Activated CD4-positive, alpha-beta T cell treated with anti-CD3 and anti-CD28 coated beads for 48 hours (primary cell): ENCODE results near the gene KIAA1328.

Source experiments
- DNase-seq: peaks from one replicate; pipeline ENCODE4 v3.0.0-alpha.2; 2020

The KIAA1328 gene

DNA sequence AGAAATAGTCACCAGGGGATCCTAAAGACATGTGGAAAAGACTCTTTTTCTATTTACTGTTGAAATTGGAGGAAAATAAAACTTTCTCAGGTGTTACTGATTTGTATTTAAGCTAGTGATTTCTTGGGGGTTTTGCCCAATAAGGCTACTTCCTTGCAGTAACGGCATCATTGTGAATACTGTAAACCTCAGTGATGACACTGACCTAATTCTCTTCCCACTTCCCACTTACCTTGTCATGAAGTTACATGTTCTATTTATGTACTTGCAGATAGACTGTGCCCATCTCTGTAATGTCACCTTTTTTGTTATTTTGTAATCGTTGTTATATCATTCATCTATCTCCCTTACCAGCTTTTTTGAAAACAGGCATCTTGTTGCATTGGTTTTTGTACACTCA, 134.5 kb downstream of the KIAA1328 start:
- no peak for DNase-seq

DNA sequence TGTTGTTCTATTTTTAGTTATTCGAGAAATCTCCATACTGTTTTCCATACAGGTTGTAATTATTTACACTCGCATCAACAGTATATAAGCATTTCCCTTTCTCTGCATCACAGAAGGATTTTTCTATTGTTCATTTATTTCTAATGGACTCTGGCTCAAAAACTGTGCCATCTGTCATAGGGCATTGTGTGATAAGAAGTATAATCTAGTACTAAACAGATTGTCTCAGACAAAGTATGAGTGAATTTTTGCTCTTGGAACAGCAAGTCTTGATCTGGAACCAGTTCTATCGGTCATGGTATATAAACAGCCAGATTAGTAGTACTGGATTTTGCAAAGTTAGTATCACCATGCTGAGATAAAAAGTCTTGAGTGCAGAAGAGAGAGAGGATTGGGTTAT, 145.8 kb downstream of the KIAA1328 start:
- DNase-seq, result no peak

- DNase-seq, result no peak
Measured at GRCh38 chr18:36977121-36977520, 148.2 kb downstream of the KIAA1328 start.

GRCh38 chr18:36993068-36993467, 164.1 kb downstream of the KIAA1328 start:
- DNase-seq, result no peak

DNA sequence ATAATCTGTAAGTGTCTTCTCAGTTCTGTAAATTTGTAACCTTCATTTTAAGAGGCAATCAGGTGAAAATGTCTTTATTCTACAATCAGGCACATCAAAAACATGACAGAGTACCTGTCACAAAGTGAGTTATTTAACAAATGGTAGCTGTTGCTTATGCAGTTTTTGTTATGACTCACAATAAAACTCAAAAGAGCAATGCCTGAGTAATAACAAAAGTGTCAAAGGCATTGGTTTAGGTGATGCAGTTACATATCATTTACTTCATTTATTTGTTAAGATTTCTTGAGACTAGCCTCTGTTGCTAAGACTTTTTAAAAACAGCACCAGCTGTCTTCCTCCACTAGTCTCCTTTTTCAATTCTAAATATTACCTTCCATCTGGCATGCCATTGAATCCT, 177.8 kb downstream of the KIAA1328 start:
- no peak for DNase-seq

- no peak for DNase-seq
Measured at GRCh38 chr18:37012452-37012851, 183.5 kb downstream of the KIAA1328 start.

DNA sequence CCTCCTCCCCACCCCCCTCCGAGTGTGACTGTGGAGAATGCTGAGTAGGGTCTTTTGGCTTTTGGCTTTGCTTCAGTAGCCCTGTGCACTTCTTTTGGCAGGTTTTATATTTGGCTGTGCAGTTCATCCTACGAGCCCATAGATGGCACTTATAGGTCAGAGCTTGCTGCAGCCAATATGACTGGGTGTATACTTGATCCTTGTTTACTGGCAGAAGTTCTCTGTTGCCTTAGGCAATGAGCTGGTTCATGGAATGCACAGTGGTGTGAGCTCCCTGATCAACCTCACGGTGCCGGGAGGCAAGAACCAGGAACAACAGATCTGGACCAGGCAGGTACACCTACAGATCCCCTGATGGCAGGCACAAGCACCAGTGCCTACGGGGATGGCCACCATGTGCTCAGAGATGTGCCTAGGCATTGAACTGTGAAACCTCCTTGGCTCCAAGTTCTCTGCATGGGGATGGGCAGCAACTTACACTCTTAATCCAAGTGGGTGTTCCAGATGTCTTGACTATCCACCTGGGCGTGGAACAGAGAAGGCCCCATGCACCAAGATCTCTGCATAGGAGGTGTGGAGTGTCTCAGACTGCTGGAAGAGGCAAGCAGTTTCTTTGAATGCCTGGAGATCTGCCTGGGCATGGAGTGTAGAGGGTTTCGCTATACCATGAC, 190.4 kb downstream of the KIAA1328 start:
- DNase-seq, result no peak

DNA sequence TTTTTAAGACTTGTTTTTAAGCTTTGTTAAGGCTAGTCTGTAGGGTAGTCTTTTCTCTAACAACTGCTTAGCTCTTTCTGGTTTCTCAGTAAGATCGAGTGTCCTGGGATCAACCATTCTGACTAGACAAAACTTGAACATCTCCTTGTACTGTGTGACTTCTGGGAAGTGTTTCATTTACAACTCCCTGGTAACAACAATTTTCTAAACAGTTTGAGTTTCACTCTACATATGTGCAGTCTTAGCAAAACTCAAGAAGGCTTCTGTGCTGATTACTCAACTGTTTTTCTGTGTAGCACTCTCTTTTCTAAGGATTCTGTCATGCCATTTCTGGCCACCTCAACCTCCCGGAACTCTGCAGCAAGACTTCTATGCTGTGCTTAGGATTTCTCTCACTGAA, 204.5 kb downstream of the KIAA1328 start:
- DNase-seq, result no peak

DNA sequence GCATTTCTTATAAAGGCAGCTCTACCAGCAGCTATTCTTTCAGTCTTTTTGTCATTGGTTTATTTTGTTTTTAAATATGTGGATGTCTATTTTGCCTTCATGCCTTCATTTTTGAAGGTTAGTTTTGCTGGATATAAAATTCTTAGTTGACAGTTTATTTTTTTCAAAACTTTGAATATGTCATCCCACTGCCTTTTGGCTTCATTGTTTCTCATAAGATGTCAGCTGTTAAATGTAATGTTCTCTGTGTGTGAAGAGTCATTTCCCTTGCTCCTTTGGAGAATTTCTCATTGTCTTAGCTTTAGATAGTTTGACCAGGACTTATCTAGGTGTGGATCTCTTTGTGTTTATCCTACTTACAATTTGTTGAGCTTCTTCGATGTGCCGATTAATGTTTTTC, 213.5 kb downstream of the KIAA1328 start:
- DNase-seq, result no peak

GRCh38 chr18:37055137-37055802, 226.3 kb downstream of the KIAA1328 start:
- DNase-seq, result no peak

DNA sequence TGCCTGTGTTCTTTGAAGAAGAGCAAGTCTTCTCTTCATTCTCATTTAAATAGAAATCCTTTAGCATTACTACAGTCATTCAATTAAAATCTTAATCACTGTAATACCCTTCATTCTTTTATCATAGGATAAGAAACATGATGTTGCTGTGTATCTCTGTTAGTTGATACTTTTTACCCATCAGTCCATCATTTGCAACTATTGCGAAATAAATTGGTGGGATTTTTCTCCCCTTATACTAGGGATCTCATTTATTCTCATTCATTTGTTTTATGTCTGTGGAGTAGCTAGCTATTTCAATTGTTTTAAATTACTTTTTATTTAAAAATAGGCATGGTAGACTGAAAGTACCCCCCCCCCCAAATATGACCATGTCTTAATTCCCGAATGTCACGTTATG, 235.3 kb downstream of the KIAA1328 start:
- DNase-seq, result no peak

GRCh38 chr18:37065254-37065653, 236.3 kb downstream of the KIAA1328 start:
- DNase-seq, result no peak

- DNase-seq, result no peak
Measured at GRCh38 chr18:37084912-37085311, 256.0 kb downstream of the KIAA1328 start.

DNA sequence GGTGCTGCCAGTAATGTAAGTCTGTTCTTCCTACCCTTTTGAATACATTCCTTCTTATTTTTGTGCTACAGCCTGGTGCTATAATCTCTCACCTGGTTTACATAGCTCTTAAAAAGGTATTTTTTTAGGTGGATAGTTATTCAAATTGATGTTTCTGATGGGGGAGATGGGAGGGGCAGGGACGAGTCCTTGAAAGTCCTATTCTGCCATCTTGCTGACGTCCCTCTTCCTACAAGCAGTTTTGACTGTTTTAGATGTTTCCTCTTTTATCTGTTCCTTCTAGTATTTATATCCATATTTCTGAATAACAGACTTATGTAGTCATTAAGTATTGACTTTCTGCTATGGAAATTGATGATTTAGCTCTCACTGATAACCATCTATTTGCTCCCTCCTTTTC, 256.4 kb downstream of the KIAA1328 start:
- no peak for DNase-seq

DNA sequence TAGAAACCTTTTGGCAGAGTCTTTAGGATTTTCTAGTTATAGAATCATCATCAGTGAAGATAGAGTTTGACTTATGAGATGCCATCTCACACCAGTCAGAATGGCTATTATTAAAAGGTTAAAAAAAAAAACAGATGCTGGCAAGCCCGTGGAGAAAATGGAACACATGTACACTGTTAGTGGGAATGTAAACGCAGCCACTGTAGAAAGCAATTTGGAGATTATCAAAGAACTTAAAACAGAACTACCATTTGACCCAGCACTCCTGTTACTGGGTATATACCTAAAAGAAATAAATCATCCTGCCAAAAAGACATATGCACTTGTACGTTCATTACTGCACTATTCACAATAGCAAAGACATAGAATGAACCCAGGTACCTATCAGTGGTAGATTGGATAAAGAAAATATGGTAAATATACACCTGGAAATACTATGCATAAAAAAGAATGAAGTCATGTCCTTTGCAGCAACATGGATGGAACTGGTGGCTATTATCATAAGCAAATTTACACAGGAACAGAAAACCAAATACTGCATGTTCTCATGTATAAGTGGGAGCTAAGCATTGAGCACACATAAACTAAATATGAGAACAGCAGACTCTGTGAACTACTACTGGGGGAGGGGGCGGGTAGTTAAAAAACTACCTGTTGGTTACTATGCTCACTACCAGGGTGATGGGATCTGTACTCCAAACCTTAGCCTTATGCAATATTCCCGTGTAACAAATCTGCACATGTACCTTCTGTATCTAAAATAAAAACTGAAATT, 279.0 kb downstream of the KIAA1328 start:
- no peak for DNase-seq

- no peak for DNase-seq
Measured at GRCh38 chr18:37122877-37123276, 293.9 kb downstream of the KIAA1328 start.

- DNase-seq, result no peak
Measured at GRCh38 chr18:37124516-37124915, 295.6 kb downstream of the KIAA1328 start.

- no peak for DNase-seq
Measured at GRCh38 chr18:37135177-37135576, 306.2 kb downstream of the KIAA1328 start.

- no peak for DNase-seq
Measured at GRCh38 chr18:37138456-37138855, 309.5 kb downstream of the KIAA1328 start.

GRCh38 chr18:37139876-37140275, 310.9 kb downstream of the KIAA1328 start:
- no peak for DNase-seq

DNA sequence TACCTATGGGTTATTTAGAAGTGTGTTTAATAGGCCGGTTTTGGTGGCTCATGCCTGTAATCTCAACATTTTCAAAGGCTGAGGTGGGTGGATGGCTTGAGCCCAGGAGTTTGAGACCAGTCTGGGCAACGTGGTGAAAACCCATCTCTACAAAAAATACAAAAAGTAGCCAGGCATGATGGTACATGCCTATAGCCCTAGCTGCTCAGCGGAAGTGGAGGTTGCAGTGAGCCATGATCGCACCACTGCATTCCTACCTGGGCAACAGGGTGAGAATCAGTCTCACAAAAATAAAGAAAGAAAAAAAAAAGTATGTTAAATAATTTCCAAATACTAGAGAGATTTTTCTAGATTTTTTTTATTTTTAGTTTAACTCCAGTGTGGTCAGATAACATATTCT, 316.0 kb downstream of the KIAA1328 start:
- no peak for DNase-seq

DNA sequence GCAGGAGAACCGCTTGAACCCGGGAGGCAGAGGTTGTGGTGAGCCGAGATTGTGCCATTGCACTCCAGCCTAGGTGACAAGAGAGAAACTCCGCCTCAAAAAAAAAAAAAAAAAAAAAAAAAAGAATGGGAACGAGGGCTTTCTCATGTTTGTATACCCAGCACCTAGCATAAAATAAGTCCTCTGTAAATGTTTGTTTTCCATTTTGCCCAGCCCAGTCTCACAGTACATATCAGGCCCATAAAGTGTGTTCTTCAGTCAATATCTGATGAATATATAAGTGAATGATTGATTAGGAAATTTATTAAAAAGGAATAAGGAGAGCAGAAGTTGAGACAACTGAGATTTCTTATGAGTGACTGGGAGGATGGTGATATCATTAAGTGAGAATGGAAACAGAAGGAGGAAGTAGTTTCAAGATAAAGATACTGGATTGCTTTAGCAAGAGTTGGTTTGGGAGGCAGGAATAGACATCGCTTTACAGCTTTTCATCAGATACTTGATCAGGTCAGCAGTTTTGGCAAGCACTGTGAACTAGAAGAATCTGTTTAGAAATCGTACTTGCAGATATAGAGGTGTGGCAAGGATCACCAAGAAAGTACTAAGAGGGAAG, 327.5 kb downstream of the KIAA1328 start:
- DNase-seq, result no peak

DNA sequence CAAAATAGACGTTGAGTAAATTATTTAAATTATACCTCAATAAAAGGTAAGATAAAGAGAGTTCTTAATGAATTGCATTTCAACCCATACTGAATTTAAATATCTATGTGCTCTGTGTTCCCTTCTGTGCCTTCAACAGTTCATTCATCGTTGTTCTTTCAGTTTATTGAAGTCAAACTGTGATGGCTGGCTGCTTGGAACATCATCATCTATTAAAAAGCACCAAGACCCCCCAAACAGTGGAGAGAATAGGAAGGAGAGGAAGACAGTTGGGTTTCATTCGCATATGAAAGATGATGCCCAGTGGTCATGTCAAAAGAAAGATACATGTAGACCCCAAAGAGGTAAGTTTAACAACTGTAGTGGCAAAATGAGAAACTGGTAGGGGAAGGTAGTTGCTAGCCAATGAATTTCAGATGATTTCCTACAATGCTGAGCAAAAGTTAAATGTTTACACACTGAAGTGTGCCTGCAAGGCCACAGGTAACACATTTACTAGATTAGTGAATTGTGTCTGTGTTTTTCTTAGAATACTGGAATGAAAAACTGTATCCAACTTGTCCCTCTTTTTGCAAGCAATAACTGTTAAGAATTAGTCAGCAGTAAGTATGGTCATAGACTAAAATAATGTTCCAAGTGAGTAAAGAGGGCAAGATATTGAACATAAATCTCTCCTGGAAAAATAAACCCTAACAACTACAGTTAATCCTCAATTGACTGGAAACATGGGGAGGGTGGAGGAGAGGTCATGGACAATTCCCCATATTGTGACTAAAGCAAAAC, 331.3 kb downstream of the KIAA1328 start:
- no peak for DNase-seq
